Subcutaneous abdominal adipose tissue (tissue), 5 donors: ENCODE data around the gene PLAAT5.
"Not testable (repeated sequence)": the region's sequence is repeated elsewhere in the genome, so short reads cannot be mapped to it uniquely, and the experiment has no call there.

Experiments
- H3K27ac ChIP-seq: one replicate; pipeline ENCODE4 v1.7.0; 2013; ENCODE audit warnings: low read depth, mild to moderate bottlenecking, inconsistent platforms, low read length, moderate library complexity
- H3K27me3 ChIP-seq, 5 donors: one replicate each; pipeline ENCODE4 v1.7.0; 2013; ENCODE audit warnings: low read length in 5 of 5, inconsistent platforms in 1 of 5; ENCODE audit not compliant: control insufficient read depth in 5 of 5, insufficient read depth in 4 of 5
- H3K36me3 ChIP-seq, 5 donors: one replicate each; pipeline ENCODE4 v1.7.0; 2013; ENCODE audit warnings: low read length in 5 of 5; ENCODE audit not compliant: control insufficient read depth in 5 of 5, insufficient read depth in 5 of 5
- H3K4me1 ChIP-seq, 5 donors: one replicate each; pipeline ENCODE4 v1.7.0; 2013; ENCODE audit warnings: low read length in 5 of 5, mild to moderate bottlenecking in 3 of 5, moderate library complexity in 1 of 5; ENCODE audit not compliant: control insufficient read depth in 5 of 5, insufficient read depth in 5 of 5
- H3K4me3 ChIP-seq, 5 donors: one replicate each; pipeline ENCODE4 v1.7.0; 2013; ENCODE audit warnings: low read length in 5 of 5, low read depth in 1 of 5
- H3K9ac ChIP-seq, 5 donors: one replicate each; pipeline ENCODE4 v1.7.0; 2013; ENCODE audit warnings: low read length in 5 of 5, mild to moderate bottlenecking in 4 of 5, moderate library complexity in 3 of 5
- H3K9me3 ChIP-seq, 5 donors: one replicate each; pipeline ENCODE4 v1.7.0; 2013; ENCODE audit warnings: low read length in 5 of 5; ENCODE audit not compliant: control insufficient read depth in 5 of 5
- donor health status: healthy.
- donor health status: healthy.
- donor health status: healthy.
- donor health status: healthy.
- donor health status: healthy.

PLAAT5 gene

DNA sequence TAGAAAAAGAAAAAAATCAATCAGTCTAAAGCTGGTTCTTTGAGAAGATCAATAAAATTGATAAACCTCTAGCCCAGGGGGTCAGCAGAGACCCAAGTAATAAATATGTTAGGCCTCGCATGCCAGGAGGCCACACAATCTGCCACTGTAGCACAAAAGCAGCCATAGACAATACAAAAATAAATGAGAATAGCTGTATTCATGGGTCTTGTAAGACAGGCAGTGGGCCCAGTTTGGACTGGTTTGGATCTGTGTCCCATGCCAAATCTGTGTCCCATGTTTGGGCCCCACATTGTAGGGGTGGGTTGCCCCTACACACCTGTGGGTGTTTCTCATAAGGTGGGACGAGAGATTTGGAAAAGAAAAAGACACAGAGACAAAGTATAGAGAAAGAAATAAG is 39.1 kb upstream of the PLAAT5 start:
- Histone ChIP-seq H3K9me3 (no peaks in the 10 kb centered on the region), H3K4me3 (no peak overlapping the region), H3K9ac (no peak overlapping the region), H3K4me1 (peaks cover 0 to 5% (median 4%) of the 10 kb centered on the region in 5 donors), H3K36me3 (no peaks in the 10 kb centered on the region), H3K27ac (no peak overlapping the region), H3K27me3 (no peaks in the 10 kb centered on the region)

DNA sequence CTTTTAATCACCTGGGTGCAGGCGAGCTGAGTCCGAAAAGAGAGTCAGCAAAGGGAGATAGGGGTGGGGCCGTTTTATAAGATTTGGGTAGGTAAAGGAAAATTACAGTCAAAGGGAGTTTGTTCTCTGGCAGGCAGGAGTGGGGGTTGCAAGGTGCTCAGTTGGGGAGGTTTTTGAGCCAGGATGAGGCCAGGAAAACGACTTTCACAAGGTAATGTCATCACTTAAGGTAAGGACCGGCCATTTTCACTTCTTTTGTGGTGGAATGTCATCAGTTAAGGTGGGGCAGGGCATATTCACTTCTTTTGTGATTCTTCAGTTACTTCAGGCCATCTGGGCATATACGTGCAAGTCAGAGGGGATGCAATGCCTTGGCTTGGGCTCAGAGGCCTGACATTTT is 38.4 kb upstream of the PLAAT5 start:
- not testable (repeated sequence) for H3K36me3 ChIP-seq, H3K27me3 ChIP-seq, H3K9ac ChIP-seq, H3K4me3 ChIP-seq, H3K9me3 ChIP-seq, H3K4me1 ChIP-seq, H3K27ac ChIP-seq

DNA sequence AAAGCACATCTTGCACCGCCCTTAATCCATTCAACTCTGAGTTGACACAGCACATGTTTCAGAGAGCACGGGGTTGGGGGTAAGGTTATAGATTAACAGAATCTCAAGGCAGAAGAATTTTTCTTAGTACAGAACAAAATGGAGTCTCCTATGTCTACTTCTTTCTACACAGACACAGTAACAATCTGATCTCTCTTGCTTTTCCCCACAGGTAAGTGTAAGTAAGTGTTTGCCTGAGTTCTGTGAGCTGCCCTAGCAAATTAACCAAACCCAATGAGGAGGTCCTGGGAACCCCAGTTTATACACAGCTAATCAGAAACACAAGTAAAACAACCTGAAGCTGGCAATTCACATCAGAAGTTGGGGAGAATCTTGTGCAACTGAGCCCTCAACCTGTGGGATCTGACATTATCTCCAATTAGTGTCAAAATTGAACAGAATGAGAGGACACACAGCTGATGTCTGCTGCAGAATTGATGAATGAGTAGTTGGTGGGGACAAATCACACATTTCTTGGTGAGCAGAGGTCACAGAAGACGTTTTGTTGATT is 37.8 kb upstream of the PLAAT5 start:
- H3K4me3 ChIP-seq, H3K9ac ChIP-seq, H3K9me3 ChIP-seq, H3K27me3 ChIP-seq, H3K27ac ChIP-seq, H3K4me1 ChIP-seq, H3K36me3 ChIP-seq: not testable (repeated sequence)

DNA sequence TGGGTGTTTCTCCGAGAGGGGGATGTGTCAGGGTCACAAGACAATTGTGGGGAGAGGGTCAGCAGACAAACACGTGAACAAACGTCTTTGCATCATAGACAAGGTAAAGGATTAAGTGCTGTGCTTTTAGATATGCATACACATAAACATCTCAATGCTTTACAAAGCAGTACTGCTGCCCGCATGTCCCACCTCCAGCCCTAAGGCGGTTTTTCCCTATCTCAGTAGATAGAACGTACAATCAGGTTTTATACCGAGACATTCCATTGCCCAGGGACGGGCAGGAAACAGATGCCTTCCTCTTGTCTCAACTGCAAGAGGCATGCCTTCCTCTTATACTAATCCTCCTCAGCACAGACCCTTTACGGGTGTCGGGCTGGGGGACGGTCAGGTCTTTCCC is 37.2 kb upstream of the PLAAT5 start:
- not testable (repeated sequence) for H3K9me3 ChIP-seq, H3K9ac ChIP-seq, H3K4me1 ChIP-seq, H3K27ac ChIP-seq, H3K27me3 ChIP-seq, H3K36me3 ChIP-seq, H3K4me3 ChIP-seq

DNA sequence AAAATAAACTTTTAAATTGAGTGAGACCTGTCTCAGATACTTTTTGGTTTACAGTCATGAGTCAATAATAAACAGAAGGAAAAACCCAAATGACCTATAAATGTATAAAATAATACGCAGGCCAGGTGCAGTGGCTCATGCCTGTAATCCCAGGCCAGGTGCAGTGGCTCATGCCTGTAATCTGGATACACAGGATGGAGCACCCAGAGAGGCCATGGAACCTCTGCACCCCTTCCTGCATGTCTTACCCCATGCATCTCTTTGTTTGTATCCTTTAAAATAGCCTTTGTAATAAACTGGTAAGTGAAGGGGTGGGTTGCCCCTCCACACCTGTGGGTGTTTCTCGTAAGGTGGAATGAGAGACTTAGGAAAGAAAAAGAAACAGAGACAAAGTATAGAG is 36.7 kb upstream of the PLAAT5 start:
- Histone ChIP-seq H3K4me3 (no peak overlapping the region), H3K27ac (no peak overlapping the region), H3K27me3 (no peaks in the 10 kb centered on the region), H3K36me3 (peaks cover 0 to 4% (median 0%) of the 10 kb centered on the region in 5 donors), H3K4me1 (peaks cover 0 to 5% (median 4%) of the 10 kb centered on the region in 5 donors), H3K9ac (no peak overlapping the region), H3K9me3 (peaks cover 0 to 3% (median 0%) of the 10 kb centered on the region in 5 donors)

DNA sequence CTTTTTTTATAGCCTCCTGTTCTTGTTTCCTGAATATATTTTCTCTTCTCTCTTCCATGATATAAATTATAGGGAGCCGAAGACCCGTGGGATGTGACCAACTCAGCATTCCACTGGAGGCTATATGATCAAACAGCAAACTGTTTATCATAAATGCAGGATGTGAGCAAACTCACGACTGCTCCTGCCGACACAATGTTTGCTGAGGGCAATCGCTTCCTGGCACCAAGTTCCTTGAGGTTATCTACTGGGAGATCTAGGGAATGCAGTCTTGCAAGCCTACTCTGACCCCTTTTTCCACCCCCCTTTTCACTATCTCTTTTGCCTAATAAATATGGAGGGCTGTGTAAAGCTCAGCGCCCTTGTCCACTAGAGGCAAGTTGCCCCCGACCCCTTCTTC is 32.2 kb upstream of the PLAAT5 start:
- Histone ChIP-seq H3K27ac (no peak overlapping the region), H3K9ac (no peak overlapping the region)

GRCh38 chr11:63521896-63522295 is 30.9 kb upstream of the PLAAT5 start:
- no peak overlapping the region for H3K9ac ChIP-seq
- no peak overlapping the region for H3K27ac ChIP-seq
- no peaks in the 10 kb centered on the region for H3K4me1 ChIP-seq
- no peak overlapping the region for H3K4me3 ChIP-seq
- H3K9me3 ChIP-seq, result peaks cover 0 to 3% (median 0%) of the 10 kb centered on the region in 5 donors
- no peaks in the 10 kb centered on the region for H3K27me3 ChIP-seq
- peaks cover 0 to 15% (median 0%) of the 10 kb centered on the region in 5 donors for H3K36me3 ChIP-seq

More for the DNA sequence above, 32.2 kb upstream of the PLAAT5 start:
- Histone ChIP-seq H3K27me3 (no peaks in the 10 kb centered on the region), H3K36me3 (peaks cover 0 to 8% (median 0%) of the 10 kb centered on the region in 5 donors), H3K4me1 (no peaks in the 10 kb centered on the region), H3K4me3 (no peak overlapping the region), H3K9me3 (peaks cover 0 to 3% (median 0%) of the 10 kb centered on the region in 5 donors)

DNA sequence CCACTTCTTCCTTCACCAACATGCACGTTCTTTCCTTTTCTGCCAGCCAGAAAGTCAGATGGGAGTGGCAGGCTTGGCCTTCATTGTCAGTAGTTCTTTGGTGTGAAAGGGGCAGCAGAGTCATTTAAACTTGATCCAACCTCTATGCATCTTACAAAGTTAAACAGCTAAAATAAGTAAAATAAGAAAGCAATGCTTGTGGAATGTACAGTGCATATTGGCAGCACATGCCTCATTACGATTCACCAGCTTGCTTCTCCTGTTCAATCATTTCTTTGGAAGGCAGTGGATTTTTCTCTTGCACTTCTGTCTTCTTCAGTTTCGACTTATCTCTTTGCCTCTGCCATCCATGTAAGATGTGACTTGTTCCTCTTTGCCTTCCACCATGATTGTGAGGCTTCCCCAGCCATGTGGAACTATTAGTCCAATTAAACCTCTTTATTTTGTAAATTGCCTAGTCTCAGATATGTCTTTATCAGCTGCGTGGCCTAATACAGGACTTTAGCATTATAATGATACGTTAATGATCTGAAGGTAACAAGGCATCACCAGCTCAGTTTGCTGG is 29.7 kb upstream of the PLAAT5 start:
- Histone ChIP-seq H3K9me3 (peaks cover 0 to 3% (median 0%) of the 10 kb centered on the region in 5 donors), H3K27ac (no peak overlapping the region), H3K4me3 (no peak overlapping the region), H3K9ac (no peak overlapping the region), H3K36me3 (peaks cover 0 to 15% (median 9%) of the 10 kb centered on the region in 5 donors), H3K4me1 (no peaks in the 10 kb centered on the region), H3K27me3 (no peaks in the 10 kb centered on the region)

GRCh38 chr11:63518548-63518947 is 27.6 kb upstream of the PLAAT5 start:
- Histone ChIP-seq H3K4me1 (no peaks in the 10 kb centered on the region), H3K9me3 (no peaks in the 10 kb centered on the region), H3K27me3 (no peaks in the 10 kb centered on the region), H3K36me3 (peaks cover 0 to 15% (median 10%) of the 10 kb centered on the region in 5 donors), H3K27ac (no peak overlapping the region), H3K9ac (no peak overlapping the region), H3K4me3 (no peak overlapping the region)

GRCh38 chr11:63517156-63517555 is 26.2 kb upstream of the PLAAT5 start:
- no peak overlapping the region for H3K4me3 ChIP-seq
- no peaks in the 10 kb centered on the region for H3K9me3 ChIP-seq
- peaks cover 0 to 7% (median 1%) of the 10 kb centered on the region in 5 donors for H3K4me1 ChIP-seq
- no peak overlapping the region for H3K27ac ChIP-seq
- H3K36me3 ChIP-seq, result peaks cover 0 to 23% (median 10%) of the 10 kb centered on the region in 5 donors
- H3K9ac ChIP-seq, result no peak overlapping the region
- H3K27me3 ChIP-seq, result no peaks in the 10 kb centered on the region
